Kidney (tissue), 22 donors: ENCODE data around the gene CBLB. TPM values are rescaled to one million over a fixed set of nuclear protein-coding genes. Genes with fewer than 3 reads are reported as not detected.
A peak's percentile ranks its signal among the peaks of the same experiment; 100 is the strongest.

Experiments
- DNase-seq, 5 donors: peaks; one replicate each; pipeline ENCODE4 v3.0.0-alpha.2; 2013 to 2020
- FAIRE-seq: peaks from 2 replicates; lab custom pipeline; 2012; peaks lifted over from hg19 to GRCh38; lab: Jason Lieb, UNC
- H3K27ac ChIP-seq, 2 donors: one replicate each; pipeline ENCODE4 v1.7.0; 2013; ENCODE audit warnings: low read depth in 2 of 2, low read length in 2 of 2, inconsistent platforms in 1 of 2
- H3K27me3 ChIP-seq: one replicate; pipeline ENCODE4 v1.7.1; 2013; ENCODE audit warnings: low read length, inconsistent platforms; ENCODE audit not compliant: control insufficient read depth, insufficient read depth
- H3K36me3 ChIP-seq, 3 donors: one replicate each; pipeline versions ENCODE4 v1.7.0 to v1.7.1; 2013; ENCODE audit warnings: low read length in 3 of 3, control low read depth in 1 of 3, inconsistent platforms in 1 of 3; ENCODE audit not compliant: insufficient read depth in 3 of 3, control insufficient read depth in 2 of 3
- H3K4me1 ChIP-seq, 3 donors: one replicate each; pipeline versions ENCODE4 v1.7.0 to v1.7.1; 2013; ENCODE audit warnings: low read length in 3 of 3, inconsistent platforms in 1 of 3, low read depth in 1 of 3; ENCODE audit not compliant: control insufficient read depth in 2 of 3, insufficient read depth in 2 of 3
- H3K4me3 ChIP-seq, 3 donors: one replicate each; pipeline versions ENCODE4 v1.7.0 to v1.8.1; 2013; ENCODE audit warnings: low read length in 3 of 3, control low read depth in 1 of 3, inconsistent platforms in 1 of 3
- H3K9ac ChIP-seq, 3 donors: one replicate each; pipeline versions ENCODE4 v1.7.0 to v1.7.1; 2013; ENCODE audit warnings: low read length in 3 of 3, control low read depth in 1 of 3, inconsistent platforms in 1 of 3
- H3K9me3 ChIP-seq, 3 donors: one replicate each; pipeline versions ENCODE4 v1.7.0 to v1.7.1; 2013; ENCODE audit warnings: low read length in 3 of 3, control low read depth in 1 of 3, inconsistent platforms in 1 of 3; ENCODE audit not compliant: control insufficient read depth in 2 of 3, insufficient read depth in 1 of 3
- intact Hi-C: fragments of 100-400 bp; cut with DNase I; formaldehyde crosslinking; loops from one replicate; pipeline ENCODE4 v1.11.1; 2022
- long read RNA-seq, 10 donors: library from polyadenylated mRNA in 1 of 10; unstranded in 1 of 10; transcript quantifications; one replicate each; pipeline ENCODE4 v2.0.0 and lab custom pipeline, GENCODE V29; 2021 to 2026
- polyA plus RNA-seq: library from polyadenylated mRNA; stranded (reverse); fragments of 350-450 nt; fragmentation: Illumina TruSeq; extraction: RNeasy Lipid Tissue Mini Kit (QIAGEN cat#74804); gene quantifications from one replicate; pipeline ENCODE4 v1.2.3, GENCODE V29; 2014; ENCODE audit warnings: low read depth, low replicate concordance; ENCODE audit not compliant: insufficient read depth
- total RNA-seq: library from RNA; stranded (reverse); fragmentation: NEBNext Ultra II Directional; extraction: Animal tissue kit (Norgen Biotek cat#: 25700); gene quantifications from one replicate; pipeline ENCODE4 v1.2.1, GENCODE V29; 2021
- TF ChIP-seq, protein P1 (sequence below): IDR thresholded peaks from 3 replicates; pipeline ENCODE4 v1.5.1; 2012; ENCODE audit warnings: mild to moderate bottlenecking, moderate library complexity, borderline replicate concordance; ENCODE audit not compliant: insufficient read depth; ENCODE audit errors: extremely low read depth
- donor health status: control.
- donor health status: control.
- donor health status: control.
- donor health status: control.
- donor health status: control.
- donor health status: DM: yes; HTN: yes; CAD: no.
- donor health status: Normal renal cell carcinoma (clear cell type).

CBLB gene
- total RNA-seq (48.4 TPM), polyA plus RNA-seq (7.7 TPM)
- long read RNA-seq, donor 1, full-length matches to known transcripts: 2 of 20 reads
- long read RNA-seq, donor 1, partial matches to known transcripts: 18 of 20 reads
- long read RNA-seq, donor 1, other reads (novel, unspliced or antisense): 0 of 20 reads
- long read RNA-seq, donor 2, full-length matches to known transcripts: 3 of 3 reads
- long read RNA-seq, donor 2, partial matches to known transcripts: 0 of 3 reads
- long read RNA-seq, donor 2, other reads (novel, unspliced or antisense): 0 of 3 reads
- long read RNA-seq, donor 3, full-length matches to known transcripts: 2 of 2 reads
- long read RNA-seq, donor 3, partial matches to known transcripts: 0 of 2 reads
- long read RNA-seq, donor 3, other reads (novel, unspliced or antisense): 0 of 2 reads
- long read RNA-seq, donor 4, full-length matches to known transcripts: 2 of 8 reads
- long read RNA-seq, donor 4, partial matches to known transcripts: 6 of 8 reads
- long read RNA-seq, donor 4, other reads (novel, unspliced or antisense): 0 of 8 reads
- long read RNA-seq, donor 5: 0 reads
- long read RNA-seq, donor 6, full-length matches to known transcripts: 1 of 1 reads
- long read RNA-seq, donor 6, partial matches to known transcripts: 0 of 1 reads
- long read RNA-seq, donor 6, other reads (novel, unspliced or antisense): 0 of 1 reads
- long read RNA-seq, donor 7, partial matches to known transcripts: 3 of 3 reads
- long read RNA-seq, donor 7, other reads (novel, unspliced or antisense): 0 of 3 reads
- long read RNA-seq, donor 8, full-length matches to known transcripts: 2 of 2 reads
- long read RNA-seq, donor 8, partial matches to known transcripts: 0 of 2 reads
- long read RNA-seq, donor 8, other reads (novel, unspliced or antisense): 0 of 2 reads
- long read RNA-seq, donor 9: 0 reads
- long read RNA-seq, donor 10, full-length matches to known transcripts: 3 of 3 reads
- long read RNA-seq, donor 10, partial matches to known transcripts: 0 of 3 reads
- long read RNA-seq, donor 10, other reads (novel, unspliced or antisense): 0 of 3 reads

DNA sequence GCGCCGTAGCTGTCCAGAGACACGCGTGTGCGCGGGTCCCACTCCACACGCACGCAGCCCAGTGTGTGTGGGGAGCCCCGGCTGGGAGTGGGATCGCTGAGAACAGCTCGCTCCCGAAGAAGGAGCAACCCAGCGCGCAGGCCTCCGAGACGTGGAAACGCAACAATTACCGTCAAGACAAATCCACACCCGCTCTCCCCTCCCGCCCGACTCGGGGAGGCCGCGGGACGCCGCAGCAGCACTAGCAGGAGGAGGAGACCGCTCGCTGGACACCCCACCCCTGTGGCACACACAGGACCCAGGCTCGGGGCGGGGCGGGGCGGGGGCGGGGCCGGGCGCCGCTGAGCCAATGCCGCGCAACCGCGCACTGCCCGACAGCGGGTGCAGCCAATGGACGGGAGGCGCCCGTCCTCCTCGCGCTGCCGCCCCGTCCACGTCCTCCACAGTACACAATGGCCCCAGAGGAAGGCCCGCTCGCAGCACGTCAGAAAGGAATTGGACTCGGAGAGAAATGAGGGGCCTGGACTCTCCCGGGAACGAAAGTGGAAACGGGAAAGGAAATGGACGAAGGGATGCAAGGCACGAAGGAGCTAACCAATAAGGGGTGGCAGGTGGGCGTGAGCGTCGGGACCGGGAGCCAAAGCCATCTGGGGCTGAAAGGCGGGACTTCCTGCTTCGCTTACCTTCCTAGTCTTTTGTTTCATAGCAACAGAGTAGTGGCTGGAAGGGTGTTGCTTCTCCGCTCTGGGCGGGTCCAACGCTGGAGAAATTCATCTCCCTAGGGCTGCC lies at the start of gene CBLB:
Gene CBLB, minus strand, starts transcription at position 271 of the 789 bp plus-strand sequence. CDS start 1,435 bp downstream, outside the sequence.
- peak; percentile 97 to 99 (median 98) for DNase-seq
- intact Hi-C loops: no loop called here
- Histone ChIP-seq H3K27me3 (no peaks in the 10 kb centered on the region), H3K4me3 (peak within 1 kb of the TSS; percentile 86 to 94 (median 91)), H3K4me1 (peaks cover 0 to 8% (median 0%) of the 10 kb centered on the region in 3 donors), H3K27ac (peak within 1 kb of the TSS; percentile 95 to 96), H3K36me3 (no peaks in the 10 kb centered on the region), H3K9me3 (no peaks in the 10 kb centered on the region), H3K9ac (peak within 1 kb of the TSS; percentile 81 to 88 (median 88))
- TF ChIP-seq, protein P1, sequence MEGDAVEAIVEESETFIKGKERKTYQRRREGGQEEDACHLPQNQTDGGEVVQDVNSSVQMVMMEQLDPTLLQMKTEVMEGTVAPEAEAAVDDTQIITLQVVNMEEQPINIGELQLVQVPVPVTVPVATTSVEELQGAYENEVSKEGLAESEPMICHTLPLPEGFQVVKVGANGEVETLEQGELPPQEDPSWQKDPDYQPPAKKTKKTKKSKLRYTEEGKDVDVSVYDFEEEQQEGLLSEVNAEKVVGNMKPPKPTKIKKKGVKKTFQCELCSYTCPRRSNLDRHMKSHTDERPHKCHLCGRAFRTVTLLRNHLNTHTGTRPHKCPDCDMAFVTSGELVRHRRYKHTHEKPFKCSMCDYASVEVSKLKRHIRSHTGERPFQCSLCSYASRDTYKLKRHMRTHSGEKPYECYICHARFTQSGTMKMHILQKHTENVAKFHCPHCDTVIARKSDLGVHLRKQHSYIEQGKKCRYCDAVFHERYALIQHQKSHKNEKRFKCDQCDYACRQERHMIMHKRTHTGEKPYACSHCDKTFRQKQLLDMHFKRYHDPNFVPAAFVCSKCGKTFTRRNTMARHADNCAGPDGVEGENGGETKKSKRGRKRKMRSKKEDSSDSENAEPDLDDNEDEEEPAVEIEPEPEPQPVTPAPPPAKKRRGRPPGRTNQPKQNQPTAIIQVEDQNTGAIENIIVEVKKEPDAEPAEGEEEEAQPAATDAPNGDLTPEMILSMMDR: no peak
- peak; percentile 87 for FAIRE-seq

DNA sequence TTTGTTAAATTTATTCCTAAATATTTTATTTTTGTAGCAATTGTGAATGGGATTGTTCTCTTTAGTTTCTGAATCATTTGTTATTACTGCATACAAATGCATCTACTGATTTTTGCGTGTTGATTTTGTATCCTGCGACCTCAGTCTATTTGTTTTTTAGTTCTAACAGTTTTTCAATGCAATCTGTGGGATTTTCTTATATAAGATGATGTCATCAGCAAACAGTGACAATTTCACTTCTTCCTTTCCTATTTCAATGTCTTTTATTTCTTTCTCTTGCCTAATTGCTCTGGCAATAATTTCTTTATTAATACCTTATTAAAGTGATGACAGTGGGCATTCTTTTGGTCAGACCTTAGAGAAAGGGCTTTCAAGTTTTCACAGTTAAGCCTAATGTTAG lies 48.0 kb upstream of the CBLB start:
- peaks cover 0 to 3% (median 0%) of the 10 kb centered on the region in 3 donors for H3K9me3 ChIP-seq
- DNase-seq: no peak
- FAIRE-seq: no peak

DNA sequence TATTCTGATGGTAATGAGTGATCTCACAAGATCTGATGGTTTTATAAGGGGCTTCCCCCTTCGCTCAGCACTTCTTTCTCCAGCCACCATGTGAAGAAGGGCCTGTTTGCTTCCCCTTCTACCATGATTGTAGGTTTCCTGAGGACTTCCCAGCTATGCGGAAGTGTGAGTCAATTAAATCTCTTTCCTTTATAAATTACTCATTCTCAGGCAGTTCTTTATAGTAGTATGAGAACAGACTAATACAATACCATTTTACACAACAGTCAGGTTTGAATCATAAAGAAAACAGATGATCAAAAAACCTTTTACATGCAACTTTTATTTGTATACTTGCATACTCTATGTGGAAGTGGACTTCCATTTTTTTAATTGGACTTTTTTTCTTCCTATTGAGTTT lies 46.7 kb upstream of the CBLB start:
- intact Hi-C loops: no loop called here
- Histone ChIP-seq H3K9me3 (peaks cover 0 to 3% (median 0%) of the 10 kb centered on the region in 3 donors), H3K4me3 (no peak overlapping the region), H3K27ac (no peak overlapping the region), H3K4me1 (no peaks in the 10 kb centered on the region), H3K9ac (no peak overlapping the region), H3K27me3 (no peaks in the 10 kb centered on the region), H3K36me3 (no peaks in the 10 kb centered on the region)
- FAIRE-seq: no peak
- TF ChIP-seq, protein P1: no peak
- no peak for DNase-seq

More for the DNA sequence above, 48.0 kb upstream of the CBLB start:
- TF ChIP-seq, protein P1: no peak
- Histone ChIP-seq H3K4me1 (no peaks in the 10 kb centered on the region), H3K4me3 (no peak overlapping the region), H3K36me3 (no peaks in the 10 kb centered on the region), H3K27me3 (no peaks in the 10 kb centered on the region), H3K9ac (no peak overlapping the region), H3K27ac (no peak overlapping the region)
- intact Hi-C loops: no loop called here
